ENCODE measurements around the gene EFCAB11.

DNA sequence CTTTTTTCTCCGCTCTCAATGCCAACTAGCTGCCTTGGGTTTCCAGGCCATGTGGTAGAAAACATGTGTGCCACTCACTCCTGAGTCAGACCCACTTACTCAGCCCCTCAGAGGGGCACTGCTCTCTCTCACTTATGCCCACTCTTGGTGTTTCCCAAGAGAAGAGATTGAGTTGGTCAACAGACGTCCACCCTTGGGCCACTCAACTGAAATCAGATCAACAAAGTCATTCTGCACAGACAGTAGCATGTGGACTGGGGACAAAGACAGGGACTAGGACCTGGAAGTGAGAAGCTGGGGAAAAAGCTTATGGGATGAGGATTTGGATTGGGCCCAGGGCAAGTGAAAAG is 161.2 kb downstream of the EFCAB11 start:
- TF ChIP-seq, protein P1, sequence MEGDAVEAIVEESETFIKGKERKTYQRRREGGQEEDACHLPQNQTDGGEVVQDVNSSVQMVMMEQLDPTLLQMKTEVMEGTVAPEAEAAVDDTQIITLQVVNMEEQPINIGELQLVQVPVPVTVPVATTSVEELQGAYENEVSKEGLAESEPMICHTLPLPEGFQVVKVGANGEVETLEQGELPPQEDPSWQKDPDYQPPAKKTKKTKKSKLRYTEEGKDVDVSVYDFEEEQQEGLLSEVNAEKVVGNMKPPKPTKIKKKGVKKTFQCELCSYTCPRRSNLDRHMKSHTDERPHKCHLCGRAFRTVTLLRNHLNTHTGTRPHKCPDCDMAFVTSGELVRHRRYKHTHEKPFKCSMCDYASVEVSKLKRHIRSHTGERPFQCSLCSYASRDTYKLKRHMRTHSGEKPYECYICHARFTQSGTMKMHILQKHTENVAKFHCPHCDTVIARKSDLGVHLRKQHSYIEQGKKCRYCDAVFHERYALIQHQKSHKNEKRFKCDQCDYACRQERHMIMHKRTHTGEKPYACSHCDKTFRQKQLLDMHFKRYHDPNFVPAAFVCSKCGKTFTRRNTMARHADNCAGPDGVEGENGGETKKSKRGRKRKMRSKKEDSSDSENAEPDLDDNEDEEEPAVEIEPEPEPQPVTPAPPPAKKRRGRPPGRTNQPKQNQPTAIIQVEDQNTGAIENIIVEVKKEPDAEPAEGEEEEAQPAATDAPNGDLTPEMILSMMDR (IDR thresholded peaks at IDR 0.05): no peak
- TF ChIP-seq EP300 (IDR thresholded peaks at IDR 0.05): no peak

Measured in ovary (tissue), 3 donors.